ENCODE measurements around the gene SPAG5. TPM values are rescaled to one million over a fixed set of nuclear protein-coding genes. Genes with fewer than 3 reads are reported as not detected.
A peak's percentile ranks its signal among the peaks of the same experiment; 100 is the strongest.

SPAG5 gene
- total RNA-seq, 2 experiments from 2014 or later = 111 to 122 TPM

DNA sequence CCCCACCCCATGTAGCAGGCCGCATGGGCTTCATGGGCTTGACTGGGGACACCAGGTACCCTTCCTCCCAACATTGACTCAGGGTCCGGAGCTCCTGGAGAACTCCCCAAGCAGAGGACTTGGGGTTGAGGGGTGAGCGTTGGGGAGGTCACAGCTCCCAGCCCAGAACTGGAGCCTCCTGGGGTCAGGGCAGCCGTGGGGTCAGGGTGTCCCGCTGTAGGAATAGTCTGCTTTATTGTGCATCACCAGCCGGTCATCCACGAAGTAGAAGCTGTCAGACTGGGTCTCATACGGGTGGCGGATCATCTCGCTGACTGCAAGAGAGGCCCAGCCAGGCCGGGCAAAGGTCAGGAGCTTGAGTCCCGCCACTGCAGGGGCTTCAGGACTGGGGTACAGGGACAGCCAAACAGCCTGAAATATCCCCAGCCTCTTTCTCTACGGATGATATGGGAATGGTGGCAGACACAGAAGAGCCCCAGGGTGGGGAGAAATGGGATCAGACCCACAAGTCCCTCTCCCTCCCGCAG lies 51.7 kb downstream of the SPAG5 start:
- Mint-ChIP-seq H3K4me3 (no peak overlapping the region), H3K4me1 (peaks cover 39% of the 10 kb centered on the region), H3K9me3 (no peaks in the 10 kb centered on the region), H3K27ac (peak overlapping the region; percentile 80), H3K27me3 (no peaks in the 10 kb centered on the region), H3K36me3 (peaks cover 5% of the 10 kb centered on the region)
- DNase-seq = no peak

DNA sequence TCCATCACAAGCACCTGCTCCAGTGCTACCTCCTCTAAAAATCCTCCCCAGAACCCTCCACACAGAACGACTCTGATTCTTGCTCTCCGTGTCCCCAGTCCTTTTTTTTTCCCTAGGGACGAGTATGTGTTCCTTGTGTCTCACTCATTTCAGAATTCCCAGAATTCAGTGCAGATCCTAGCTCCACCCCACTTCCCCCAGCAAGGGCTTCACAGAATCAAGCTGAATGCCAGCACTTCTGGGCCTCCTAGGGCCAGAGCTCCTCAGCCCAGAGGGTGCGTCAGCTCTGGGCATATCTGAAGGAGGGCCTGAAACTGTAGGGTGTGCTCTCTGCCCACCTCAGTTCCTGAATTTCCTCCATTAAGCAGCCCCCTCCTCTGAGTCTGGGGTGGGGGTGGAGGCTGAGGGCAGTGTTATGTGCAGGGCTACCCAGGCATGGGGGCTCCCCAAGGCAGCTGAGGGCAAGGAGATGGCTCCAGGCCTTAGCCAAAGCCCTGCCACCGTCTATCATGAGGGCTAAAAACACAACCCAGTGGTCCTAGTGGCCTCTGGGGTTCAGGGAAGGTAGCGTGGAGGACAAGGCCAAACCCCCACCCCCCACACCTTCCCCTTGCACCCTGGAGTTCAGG lies 52.9 kb downstream of the SPAG5 start:
- no peak overlapping the region for H3K4me3 Mint-ChIP-seq
- H3K36me3 Mint-ChIP-seq = peaks cover 5% of the 10 kb centered on the region
- no peaks in the 10 kb centered on the region for H3K27me3 Mint-ChIP-seq
- H3K27ac Mint-ChIP-seq = no peak overlapping the region
- no peak for DNase-seq
- no peaks in the 10 kb centered on the region for H3K9me3 Mint-ChIP-seq
- peaks cover 32% of the 10 kb centered on the region for H3K4me1 Mint-ChIP-seq

DNA sequence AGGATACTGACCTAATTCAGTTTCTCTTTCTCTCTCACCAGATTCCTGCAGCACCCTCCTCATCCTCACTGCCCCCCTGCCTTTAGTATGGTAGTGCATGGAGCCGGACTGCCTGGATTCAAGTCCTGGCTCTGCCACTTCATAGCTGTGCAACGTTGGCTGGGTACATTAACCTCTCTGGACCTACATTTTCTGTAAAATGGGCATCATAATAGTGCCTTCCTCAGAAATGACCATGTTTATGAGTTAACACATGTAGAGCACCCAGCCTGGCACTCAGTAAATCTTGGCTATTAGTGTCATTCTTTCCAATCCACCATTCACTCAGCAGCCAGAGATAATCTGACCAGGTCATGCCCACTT lies 53.7 kb downstream of the SPAG5 start:
- Mint-ChIP-seq H3K4me1 (peaks cover 25% of the 10 kb centered on the region), H3K9me3 (no peaks in the 10 kb centered on the region), H3K27ac (no peak overlapping the region), H3K27me3 (no peaks in the 10 kb centered on the region), H3K36me3 (peaks cover 5% of the 10 kb centered on the region), H3K4me3 (no peak overlapping the region)
- no peak for DNase-seq

- Mint-ChIP-seq H3K9me3 (no peaks in the 10 kb centered on the region), H3K27ac (no peak overlapping the region), H3K36me3 (peaks cover 5% of the 10 kb centered on the region), H3K4me3 (no peak overlapping the region), H3K4me1 (peaks cover 19% of the 10 kb centered on the region), H3K27me3 (no peaks in the 10 kb centered on the region)
- no peak for DNase-seq
These were observed 54.3 kb downstream of the SPAG5 start for GRCh38 chr17:28544402-28545140.

DNA sequence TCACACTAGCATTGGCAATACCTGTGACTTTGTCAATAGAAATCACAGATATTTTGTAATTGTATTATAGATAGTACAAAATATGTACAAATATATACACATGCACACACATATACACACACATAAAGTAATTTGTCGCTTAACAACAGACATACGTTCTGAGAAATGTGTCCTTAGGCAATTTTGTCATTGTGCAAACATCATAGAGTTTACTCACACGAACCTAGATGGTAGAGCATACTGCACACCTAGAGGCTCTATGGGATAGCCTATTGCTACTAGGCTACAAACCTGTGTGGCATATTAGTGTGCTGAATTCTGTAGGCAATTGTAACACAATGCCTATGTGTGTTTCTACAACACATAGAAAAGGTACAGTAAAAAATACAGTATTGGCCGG lies 57.4 kb downstream of the SPAG5 start:
- no peaks in the 10 kb centered on the region for H3K9me3 Mint-ChIP-seq

GRCh38 chr17:28540231-28540630 lies 58.6 kb downstream of the SPAG5 start:
- no peaks in the 10 kb centered on the region for H3K4me1 Mint-ChIP-seq
- no peak overlapping the region for H3K27ac Mint-ChIP-seq
- no peak overlapping the region for H3K4me3 Mint-ChIP-seq
- no peaks in the 10 kb centered on the region for H3K27me3 Mint-ChIP-seq
- no peaks in the 10 kb centered on the region for H3K36me3 Mint-ChIP-seq
- H3K9me3 Mint-ChIP-seq = no peaks in the 10 kb centered on the region
- no peak for DNase-seq

More for the DNA sequence above, 57.4 kb downstream of the SPAG5 start:
- Mint-ChIP-seq H3K27me3 (no peaks in the 10 kb centered on the region), H3K36me3 (peaks cover 1% of the 10 kb centered on the region), H3K4me1 (no peaks in the 10 kb centered on the region), H3K27ac (no peak overlapping the region), H3K4me3 (no peak overlapping the region)
- DNase-seq = no peak

DNA sequence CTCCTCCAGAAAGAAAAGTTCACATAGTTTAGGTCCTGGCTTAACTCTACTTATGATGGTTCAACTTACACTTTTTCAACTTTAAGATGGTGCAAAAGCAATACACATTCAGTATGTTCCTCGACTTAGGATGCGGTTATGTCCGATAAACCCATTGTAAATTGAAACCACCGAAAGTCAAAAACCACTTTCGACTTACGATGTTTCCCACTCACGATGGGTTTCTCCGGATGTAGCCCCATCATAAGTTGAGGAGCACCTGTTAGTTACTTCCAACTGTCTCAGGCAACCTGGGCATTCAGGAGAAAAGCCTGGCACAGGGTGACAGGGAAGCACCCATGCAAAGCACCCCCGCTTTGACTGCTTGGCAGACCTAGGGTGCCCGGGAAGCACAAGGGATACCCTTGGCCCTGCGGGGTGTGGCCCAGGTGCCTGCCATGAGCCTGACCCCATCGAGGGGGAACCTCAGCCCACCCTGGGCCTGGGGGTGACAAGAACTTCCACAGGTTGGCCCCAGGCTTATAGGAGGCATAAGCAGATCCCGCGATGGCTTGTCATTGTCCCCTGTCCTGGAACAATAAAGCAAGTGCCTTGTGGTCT lies 60.4 kb downstream of the SPAG5 start:
- no peak for DNase-seq
- Mint-ChIP-seq H3K9me3 (no peaks in the 10 kb centered on the region), H3K27ac (no peak overlapping the region), H3K4me3 (no peak overlapping the region), H3K36me3 (no peaks in the 10 kb centered on the region), H3K27me3 (no peaks in the 10 kb centered on the region), H3K4me1 (no peaks in the 10 kb centered on the region)

GRCh38 chr17:28537219-28537610 lies 61.6 kb downstream of the SPAG5 start:
- Mint-ChIP-seq H3K9me3 (no peaks in the 10 kb centered on the region), H3K27ac (no peak overlapping the region), H3K4me3 (no peak overlapping the region), H3K27me3 (no peaks in the 10 kb centered on the region), H3K4me1 (no peaks in the 10 kb centered on the region), H3K36me3 (no peaks in the 10 kb centered on the region)
- DNase-seq = no peak

GRCh38 chr17:28536532-28537218 lies 62.1 kb downstream of the SPAG5 start:
- Mint-ChIP-seq H3K4me1 (no peaks in the 10 kb centered on the region), H3K27me3 (no peaks in the 10 kb centered on the region), H3K9me3 (no peaks in the 10 kb centered on the region), H3K36me3 (no peaks in the 10 kb centered on the region), H3K27ac (no peak overlapping the region), H3K4me3 (no peak overlapping the region)
- no peak for DNase-seq

DNA sequence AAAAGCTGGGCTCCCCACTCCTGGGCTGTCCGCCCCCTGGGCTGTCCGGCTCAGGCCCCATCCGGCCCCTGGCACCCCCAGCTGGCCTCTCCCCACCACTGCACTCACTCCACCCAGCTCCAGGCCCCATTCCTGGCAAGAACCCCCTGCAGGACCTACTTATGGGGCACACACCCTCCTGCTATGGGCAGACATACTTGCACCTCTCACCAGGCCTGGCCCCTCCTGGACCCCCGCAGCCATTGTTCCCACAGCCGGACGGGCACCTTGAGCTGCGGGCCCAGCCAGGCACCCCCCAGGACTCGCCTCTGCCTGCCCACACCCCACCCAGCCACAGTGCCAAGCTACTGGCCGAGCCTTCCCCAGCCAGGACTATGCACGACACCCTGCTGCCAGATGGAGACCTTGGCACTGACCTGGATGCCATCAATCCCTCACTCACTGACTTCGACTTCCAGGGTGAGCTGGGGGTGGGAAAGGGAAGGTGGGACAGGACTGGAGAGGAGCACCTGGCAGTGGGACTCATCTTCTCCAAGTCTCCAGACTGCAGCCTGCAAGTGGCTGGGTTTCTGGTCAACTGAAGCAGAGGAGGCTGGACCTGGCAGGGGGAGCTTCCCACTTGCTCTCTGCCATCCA lies 64.0 kb downstream of the SPAG5 start:
- Mint-ChIP-seq H3K36me3 (no peaks in the 10 kb centered on the region), H3K9me3 (no peaks in the 10 kb centered on the region), H3K4me3 (no peak overlapping the region), H3K27ac (no peak overlapping the region), H3K27me3 (no peaks in the 10 kb centered on the region), H3K4me1 (no peaks in the 10 kb centered on the region)
- no peak for DNase-seq

DNA sequence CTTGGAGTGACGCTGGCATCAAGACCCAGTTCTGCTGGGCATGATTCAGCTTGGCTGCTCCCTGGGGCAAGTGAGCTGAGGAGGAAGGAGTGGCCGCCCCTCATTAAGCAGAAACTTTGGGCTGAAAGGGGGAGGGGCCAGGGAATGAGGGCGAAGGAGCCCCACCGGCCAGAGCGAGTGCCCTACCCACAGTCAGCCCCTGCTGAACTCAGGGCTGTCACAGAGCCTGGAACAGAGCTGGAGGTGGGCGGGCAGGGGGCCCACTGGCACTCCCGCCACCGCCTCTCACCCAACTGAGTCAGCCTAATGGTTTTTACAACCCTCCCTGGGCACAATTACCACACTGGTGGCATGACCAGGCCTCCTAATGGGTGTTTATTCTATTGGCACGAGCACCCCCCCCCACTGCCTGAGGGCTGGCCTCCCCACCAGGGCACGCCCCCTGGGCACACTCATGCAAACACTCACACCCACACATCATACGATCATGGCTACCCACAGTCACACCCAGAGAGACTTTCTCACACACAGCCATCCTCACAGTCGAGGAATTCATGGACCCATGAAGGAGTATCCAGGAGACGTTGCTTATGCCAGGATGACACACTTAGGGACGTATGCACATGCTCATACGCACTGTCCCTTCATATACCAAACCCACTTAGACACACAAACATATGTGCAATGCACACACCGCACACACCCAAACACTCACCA lies 65.6 kb downstream of the SPAG5 start:
- Mint-ChIP-seq H3K9me3 (no peaks in the 10 kb centered on the region), H3K36me3 (no peaks in the 10 kb centered on the region), H3K4me1 (no peaks in the 10 kb centered on the region), H3K27me3 (no peaks in the 10 kb centered on the region), H3K4me3 (no peak overlapping the region), H3K27ac (no peak overlapping the region)
- no peak for DNase-seq

GRCh38 chr17:28532050-28532960 lies 66.5 kb downstream of the SPAG5 start:
- H3K4me3 Mint-ChIP-seq = no peak overlapping the region
- H3K27me3 Mint-ChIP-seq = no peaks in the 10 kb centered on the region
- no peaks in the 10 kb centered on the region for H3K9me3 Mint-ChIP-seq
- no peak overlapping the region for H3K27ac Mint-ChIP-seq
- H3K4me1 Mint-ChIP-seq = no peaks in the 10 kb centered on the region
- H3K36me3 Mint-ChIP-seq = no peaks in the 10 kb centered on the region
- DNase-seq = no peak

GRCh38 chr17:28530926-28531325 lies 67.9 kb downstream of the SPAG5 start:
- H3K4me1 Mint-ChIP-seq = no peaks in the 10 kb centered on the region

More at GRCh38 chr17:28530926-28531325, 67.9 kb downstream of the SPAG5 start:
- Mint-ChIP-seq H3K27me3 (no peaks in the 10 kb centered on the region), H3K4me3 (no peak overlapping the region), H3K9me3 (no peaks in the 10 kb centered on the region), H3K36me3 (no peaks in the 10 kb centered on the region), H3K27ac (no peak overlapping the region)
- DNase-seq = no peak
